ENCODE data around the gene NAA30.

DNA sequence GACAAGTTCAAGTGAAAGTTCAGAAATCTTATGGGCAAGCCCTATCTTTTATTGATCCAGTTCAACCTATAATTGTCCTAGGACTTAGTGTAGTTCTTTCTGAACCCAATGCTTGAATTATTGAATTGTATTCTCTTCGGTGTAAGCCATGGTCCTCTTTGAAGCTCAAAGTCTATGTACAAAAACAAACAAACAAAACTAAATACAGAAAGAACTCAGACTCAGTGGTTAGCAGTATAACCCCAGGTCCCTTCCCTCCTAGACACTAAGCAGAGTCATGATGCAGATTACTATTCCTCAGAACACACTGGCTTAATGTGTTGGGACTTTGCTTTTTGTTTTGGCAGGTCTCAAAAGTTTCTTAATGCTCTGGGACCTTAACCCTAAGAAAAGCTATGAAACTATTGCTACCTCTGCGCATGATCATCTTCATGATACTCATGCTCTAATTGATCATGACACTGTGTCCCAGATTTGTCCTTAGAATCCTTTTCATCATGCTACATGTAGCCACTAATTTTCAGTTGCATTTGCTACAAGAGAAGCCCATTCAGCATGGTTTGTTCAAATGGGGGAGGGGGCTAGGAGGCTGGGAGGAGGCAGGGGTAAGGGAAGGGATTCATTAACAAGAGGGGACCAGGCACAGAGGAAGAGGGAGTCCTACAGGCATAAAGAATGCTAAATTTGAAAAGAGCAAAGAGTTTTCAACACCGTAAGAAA is 35.1 kb upstream of the NAA30 start:
- TF ChIP-seq, protein P1, sequence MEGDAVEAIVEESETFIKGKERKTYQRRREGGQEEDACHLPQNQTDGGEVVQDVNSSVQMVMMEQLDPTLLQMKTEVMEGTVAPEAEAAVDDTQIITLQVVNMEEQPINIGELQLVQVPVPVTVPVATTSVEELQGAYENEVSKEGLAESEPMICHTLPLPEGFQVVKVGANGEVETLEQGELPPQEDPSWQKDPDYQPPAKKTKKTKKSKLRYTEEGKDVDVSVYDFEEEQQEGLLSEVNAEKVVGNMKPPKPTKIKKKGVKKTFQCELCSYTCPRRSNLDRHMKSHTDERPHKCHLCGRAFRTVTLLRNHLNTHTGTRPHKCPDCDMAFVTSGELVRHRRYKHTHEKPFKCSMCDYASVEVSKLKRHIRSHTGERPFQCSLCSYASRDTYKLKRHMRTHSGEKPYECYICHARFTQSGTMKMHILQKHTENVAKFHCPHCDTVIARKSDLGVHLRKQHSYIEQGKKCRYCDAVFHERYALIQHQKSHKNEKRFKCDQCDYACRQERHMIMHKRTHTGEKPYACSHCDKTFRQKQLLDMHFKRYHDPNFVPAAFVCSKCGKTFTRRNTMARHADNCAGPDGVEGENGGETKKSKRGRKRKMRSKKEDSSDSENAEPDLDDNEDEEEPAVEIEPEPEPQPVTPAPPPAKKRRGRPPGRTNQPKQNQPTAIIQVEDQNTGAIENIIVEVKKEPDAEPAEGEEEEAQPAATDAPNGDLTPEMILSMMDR (IDR thresholded peaks at IDR 0.05; ENCODE audit: poor library complexity, severe bottlenecking): no peak
- TF ChIP-seq EZH2 (IDR thresholded peaks at IDR 0.05; ENCODE audit: borderline replicate concordance, insufficient read depth, low read length, poor library complexity, severe bottlenecking) (no peak), EP300 (conservative IDR thresholded peaks at IDR 0.05; ENCODE audit: poor library complexity, severe bottlenecking) (no peak), RAD21 (conservative IDR thresholded peaks at IDR 0.05) (no peak)
- TF ChIP-seq, protein P2, sequence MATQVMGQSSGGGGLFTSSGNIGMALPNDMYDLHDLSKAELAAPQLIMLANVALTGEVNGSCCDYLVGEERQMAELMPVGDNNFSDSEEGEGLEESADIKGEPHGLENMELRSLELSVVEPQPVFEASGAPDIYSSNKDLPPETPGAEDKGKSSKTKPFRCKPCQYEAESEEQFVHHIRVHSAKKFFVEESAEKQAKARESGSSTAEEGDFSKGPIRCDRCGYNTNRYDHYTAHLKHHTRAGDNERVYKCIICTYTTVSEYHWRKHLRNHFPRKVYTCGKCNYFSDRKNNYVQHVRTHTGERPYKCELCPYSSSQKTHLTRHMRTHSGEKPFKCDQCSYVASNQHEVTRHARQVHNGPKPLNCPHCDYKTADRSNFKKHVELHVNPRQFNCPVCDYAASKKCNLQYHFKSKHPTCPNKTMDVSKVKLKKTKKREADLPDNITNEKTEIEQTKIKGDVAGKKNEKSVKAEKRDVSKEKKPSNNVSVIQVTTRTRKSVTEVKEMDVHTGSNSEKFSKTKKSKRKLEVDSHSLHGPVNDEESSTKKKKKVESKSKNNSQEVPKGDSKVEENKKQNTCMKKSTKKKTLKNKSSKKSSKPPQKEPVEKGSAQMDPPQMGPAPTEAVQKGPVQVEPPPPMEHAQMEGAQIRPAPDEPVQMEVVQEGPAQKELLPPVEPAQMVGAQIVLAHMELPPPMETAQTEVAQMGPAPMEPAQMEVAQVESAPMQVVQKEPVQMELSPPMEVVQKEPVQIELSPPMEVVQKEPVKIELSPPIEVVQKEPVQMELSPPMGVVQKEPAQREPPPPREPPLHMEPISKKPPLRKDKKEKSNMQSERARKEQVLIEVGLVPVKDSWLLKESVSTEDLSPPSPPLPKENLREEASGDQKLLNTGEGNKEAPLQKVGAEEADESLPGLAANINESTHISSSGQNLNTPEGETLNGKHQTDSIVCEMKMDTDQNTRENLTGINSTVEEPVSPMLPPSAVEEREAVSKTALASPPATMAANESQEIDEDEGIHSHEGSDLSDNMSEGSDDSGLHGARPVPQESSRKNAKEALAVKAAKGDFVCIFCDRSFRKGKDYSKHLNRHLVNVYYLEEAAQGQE (IDR thresholded peaks at IDR 0.05; ENCODE audit: borderline replicate concordance): no peak
